Measurements from ENCODE around the gene KLKB1.

The KLKB1 gene

DNA sequence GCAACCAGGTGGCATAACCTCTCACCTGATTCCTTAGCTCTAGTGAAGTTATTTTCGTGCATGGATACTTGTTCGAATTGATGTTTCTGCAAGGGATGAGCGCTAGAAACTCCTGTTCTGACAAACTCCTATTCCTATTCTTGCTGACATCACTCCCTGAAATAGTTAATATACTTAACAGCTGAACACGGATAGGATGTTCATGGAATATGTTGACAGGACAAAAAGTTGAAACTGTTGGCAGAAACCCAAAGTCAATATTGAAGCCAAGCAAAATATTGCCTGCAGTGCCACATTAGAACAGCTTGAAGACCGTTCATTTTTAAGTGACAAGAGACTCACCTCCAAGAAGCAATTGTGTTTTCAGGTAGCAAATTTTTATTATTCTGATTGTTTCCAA lies at the start of gene KLKB1:
TSS of gene KLKB1 (plus strand) at position 287 of the 400 bp plus-strand sequence. CDS start 689 bp downstream, outside the sequence.
- no peak for DNase-seq

- DNase-seq = no peak
Measured at GRCh38 chr4:186188107-186188506, 39.2 kb upstream of the KLKB1 start.

- DNase-seq = no peak
Measured at GRCh38 chr4:186189656-186190055, 37.7 kb upstream of the KLKB1 start.

DNA sequence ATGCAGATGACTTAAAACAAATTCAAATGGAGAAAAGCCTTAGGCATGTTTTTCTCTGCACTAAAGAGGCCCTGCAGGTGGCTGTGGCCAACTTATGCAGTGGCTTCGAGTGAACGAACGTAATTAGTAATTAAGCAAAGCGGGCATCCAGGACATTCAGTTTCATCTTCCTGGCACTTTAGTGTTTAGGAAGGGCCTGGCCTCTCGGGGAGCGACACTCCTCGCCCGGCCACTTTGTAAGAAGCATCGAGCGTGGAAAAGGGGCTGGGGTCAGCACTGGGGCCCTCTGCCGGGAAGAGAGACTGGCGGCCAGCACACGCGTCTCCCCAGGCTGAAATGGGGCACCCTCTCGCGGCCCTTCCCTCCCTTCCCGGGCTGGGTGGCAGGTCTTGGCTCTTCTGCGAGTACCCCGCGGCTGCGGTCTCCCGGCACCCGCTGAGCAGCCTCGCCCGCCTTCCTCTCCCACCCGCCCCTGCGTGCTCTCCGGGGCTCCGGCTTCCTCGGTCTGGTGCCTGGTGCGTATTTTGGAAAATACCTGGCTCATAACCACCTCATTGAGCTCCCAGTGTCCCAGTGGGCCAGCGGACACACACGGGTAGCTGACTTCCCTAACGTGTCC lies 36.6 kb upstream of the KLKB1 start:
- no peak for DNase-seq

DNA sequence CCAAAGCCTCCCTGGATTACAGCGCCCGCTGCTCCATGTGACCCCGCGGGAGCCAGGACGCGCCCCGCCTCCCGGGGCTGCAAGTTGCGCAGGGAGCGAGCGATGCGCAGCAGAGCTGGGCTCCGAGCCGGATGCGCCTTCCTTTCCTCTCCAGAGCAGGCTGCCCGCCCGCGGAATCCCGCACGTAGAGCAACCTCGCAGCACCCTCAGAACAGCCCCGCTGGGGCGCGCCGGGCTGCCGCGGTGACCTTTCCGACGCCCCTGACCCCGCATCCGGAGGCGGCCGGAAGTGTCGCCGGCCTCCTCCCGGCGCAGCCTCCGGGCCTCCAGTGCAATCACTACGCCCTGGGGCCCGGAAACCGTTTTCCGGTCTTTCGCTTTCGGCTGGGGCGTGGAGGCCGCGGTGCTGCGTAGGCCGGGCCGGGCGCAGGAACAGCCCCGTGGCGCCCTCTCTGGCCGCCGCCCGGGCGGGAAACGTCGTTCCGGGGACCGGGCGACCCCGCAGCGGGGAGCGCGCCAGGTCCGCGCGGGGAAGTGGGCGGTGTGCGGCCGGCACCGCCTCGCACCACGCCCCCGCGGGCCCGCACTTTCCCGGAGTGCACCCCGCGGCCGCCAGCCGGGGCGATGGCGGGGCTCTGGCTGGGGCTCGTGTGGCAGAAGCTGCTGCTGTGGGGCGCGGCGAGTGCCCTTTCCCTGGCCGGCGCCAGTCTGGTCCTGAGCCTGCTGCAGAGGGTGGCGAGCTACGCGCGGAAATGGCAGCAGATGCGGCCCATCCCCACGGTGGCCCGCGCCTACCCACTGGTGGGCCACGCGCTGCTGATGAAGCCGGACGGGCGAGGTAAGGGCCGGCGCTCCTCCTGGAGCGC lies 35.9 kb upstream of the KLKB1 start, which contains the start of gene CYP4V2:
TSS of gene CYP4V2 (plus strand) at position 368 of the 866 bp plus-strand sequence. CDS start at position 625, 257 bp downstream.
- peak; percentile 94 for DNase-seq

- peak; percentile 79 for DNase-seq
Measured at GRCh38 chr4:186192066-186192612, 35.2 kb upstream of the KLKB1 start.

DNA sequence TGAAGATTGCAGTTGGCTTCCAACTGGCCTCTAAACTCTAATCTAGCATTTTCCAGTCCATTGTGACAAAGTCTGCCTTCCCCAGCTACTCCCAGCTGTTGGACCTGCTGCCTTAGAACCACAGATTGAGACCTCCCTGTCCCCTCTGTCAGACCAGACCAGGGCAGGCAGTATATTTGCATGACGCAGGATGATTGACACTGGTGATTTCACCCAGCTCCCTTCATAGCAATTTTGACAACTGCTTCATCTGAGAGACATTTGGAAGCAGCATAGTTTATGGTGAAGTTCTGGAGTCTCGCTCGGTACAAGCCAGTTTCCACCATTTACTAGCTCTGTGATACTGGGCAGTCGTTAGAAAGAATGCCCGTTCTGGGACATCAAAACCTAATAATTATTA lies 33.5 kb upstream of the KLKB1 start:
- DNase-seq = no peak

DNA sequence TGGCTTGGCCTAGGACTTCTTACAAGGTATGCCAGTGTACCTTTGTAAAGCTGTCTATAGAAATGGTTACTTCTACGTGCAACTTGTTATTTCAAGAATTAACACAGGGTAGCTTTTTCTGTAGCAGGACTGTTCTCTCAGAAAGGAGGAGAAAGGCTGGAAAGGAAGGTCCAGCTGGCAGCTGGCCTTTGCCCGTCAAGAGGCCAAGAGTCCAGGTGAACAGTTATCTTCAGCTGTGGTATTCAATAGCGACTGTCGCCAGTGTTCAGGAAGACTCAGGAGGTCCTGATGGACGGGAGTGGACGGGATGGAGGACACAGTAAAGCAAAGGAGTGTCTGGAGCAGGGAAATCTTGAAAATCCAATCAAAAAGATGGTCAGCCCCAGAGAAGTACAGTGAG lies 31.2 kb upstream of the KLKB1 start:
- DNase-seq = no peak

GRCh38 chr4:186200516-186200915 lies 26.8 kb upstream of the KLKB1 start:
- no peak for DNase-seq

DNA sequence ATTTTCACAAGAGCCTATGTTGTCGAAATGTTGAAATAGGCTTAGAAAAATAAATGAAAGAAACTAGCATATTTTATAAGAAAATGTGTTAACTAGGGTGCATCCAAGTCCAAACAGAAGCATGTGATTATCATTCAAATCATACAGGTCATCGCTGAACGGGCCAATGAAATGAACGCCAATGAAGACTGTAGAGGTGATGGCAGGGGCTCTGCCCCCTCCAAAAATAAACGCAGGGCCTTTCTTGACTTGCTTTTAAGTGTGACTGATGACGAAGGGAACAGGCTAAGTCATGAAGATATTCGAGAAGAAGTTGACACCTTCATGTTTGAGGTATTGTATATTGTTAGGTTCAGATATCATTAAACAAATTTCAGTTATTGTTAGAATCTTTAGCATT lies 26.3 kb upstream of the KLKB1 start:
- no peak for DNase-seq

GRCh38 chr4:186201535-186202230 lies 25.6 kb upstream of the KLKB1 start:
- peak; percentile 88 for DNase-seq

DNA sequence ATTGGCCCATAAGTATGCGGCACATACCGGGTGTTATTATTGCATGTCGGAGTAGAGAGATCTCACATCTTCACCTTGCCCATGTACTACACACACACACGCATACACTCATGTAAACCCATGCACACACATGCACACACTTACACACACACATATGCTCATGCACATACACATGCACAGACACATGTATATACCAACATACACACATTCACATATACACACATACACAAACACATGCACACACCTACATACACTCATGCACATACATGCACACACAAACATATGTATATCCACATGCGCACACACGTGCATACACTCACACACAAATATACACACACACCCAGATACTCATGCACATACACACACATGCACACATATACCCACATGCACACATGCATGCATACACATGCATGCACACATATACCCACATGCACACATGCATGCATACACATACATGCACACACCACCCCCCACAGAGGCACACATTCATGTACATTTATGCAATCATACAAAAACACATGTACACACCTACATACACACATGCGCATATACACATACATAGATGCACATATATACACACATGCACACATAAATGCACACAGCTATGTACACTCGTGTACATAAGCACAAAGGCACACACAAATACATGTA lies 24.7 kb upstream of the KLKB1 start:
- no peak for DNase-seq

DNA sequence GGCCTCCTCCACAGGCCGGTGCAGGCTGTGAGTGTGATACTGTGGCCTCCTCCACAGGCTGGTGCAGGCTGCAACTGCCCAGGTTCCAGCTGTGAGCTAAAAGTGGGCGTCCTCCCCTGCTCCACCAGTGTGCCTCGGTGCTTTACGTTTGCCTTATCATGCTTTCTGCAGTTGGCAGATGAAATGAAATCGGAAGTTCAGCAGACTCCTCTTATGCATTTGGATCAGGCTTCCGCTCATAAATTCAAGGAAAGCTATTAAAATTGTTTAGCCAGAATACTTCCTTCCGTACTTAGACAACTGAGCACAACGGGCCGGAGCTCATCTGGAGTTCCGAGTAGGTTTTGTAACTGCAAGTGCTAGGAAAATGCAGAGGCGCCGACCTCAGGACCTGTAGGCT lies 23.9 kb upstream of the KLKB1 start:
- peak; percentile 84 for DNase-seq

DNA sequence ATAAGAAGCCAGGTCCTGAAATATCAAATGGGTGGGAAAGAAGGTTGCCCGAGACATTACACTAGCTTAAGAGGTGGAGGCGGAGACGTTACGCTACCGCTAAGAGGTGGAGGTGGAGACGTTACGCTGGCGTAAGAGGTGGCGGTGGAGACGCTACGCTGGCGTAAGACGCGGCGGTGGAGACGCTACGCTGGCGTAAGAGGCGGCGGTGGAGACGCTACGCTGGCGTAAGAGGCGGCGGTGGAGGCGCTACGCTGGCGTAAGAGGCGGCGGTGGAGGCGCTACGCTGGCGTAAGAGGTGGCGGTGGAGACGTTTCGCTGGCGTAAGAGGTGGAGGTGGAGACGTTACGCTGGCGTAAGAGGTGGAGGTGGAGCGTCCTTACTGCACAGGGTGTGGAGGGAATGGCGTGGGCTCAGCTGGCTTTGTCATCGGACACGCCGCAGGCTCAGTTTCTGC lies 23.2 kb upstream of the KLKB1 start:
- no peak for DNase-seq

- no peak for DNase-seq
Measured at GRCh38 chr4:186204686-186205085, 22.6 kb upstream of the KLKB1 start.

- DNase-seq = no peak
Measured at GRCh38 chr4:186205156-186205555, 22.2 kb upstream of the KLKB1 start.

- DNase-seq = no peak
Measured at GRCh38 chr4:186216465-186217024, 10.8 kb upstream of the KLKB1 start.

GRCh38 chr4:186217733-186218293 lies 9.5 kb upstream of the KLKB1 start:
- peak; percentile 46 for DNase-seq

- no peak for DNase-seq
Measured at GRCh38 chr4:186221624-186222023, 5.7 kb upstream of the KLKB1 start.

- DNase-seq = no peak
Measured at GRCh38 chr4:186225848-186226247, 1.5 kb upstream of the KLKB1 start.

- no peak for DNase-seq
Measured at GRCh38 chr4:186226521-186227189, 652 bp upstream of the KLKB1 start.

Measured in OCI-M1 (cell line).